ENCODE measurements around the gene ALDH3A2. TPM values are rescaled to one million over a fixed set of nuclear protein-coding genes. Genes with fewer than 3 reads are reported as not detected.

ALDH3A2 gene
- total and polyA plus RNA-seq, 2 experiments from 2014 or later, result 63.6 to 137 TPM

DNA sequence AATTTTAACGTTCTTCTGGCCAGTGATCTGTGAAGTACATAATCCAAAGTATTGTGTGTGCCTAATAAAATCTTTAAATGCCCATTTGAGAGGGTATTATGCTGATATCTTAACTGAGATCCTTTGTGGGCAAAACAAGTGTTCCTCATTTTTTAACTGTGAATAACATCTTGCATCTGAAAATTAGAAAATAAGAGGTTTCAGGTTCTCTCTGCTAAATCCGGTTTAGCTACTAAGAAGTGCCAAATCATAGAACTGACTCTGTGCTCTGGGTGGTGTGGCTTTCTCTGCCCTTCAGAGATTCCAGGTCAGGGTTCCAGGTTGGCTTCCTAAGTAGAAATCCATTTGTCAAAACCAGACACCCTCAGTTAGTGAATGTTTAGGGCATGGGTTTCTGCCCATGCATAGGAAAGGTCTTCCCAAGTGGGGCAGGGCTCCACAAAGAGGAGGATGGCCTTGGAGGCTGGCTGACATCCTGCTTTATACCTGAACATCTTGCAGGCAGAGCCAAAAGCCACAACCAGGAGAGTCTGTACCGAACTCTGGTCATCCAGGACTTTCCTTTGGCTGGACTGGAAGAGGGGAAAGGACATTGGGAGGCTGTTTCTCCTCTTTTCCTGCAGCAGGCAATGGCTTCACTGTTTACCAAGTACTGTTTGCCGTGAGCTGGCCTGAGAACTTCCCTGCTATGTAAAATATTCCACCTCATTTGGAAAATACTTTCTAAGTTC is 8.5 kb downstream of the ALDH3A2 start:
- Histone ChIP-seq H3K4me1 (ENCODE audit: insufficient read depth) (peaks cover 12% of the 10 kb centered on the region), H3K27ac (no peak overlapping the region), H4K20me1 (ENCODE audit: insufficient read depth, poor library complexity, severe bottlenecking) (no peaks in the 10 kb centered on the region), H3K9me3 (ENCODE audit: low read depth) (no peaks in the 10 kb centered on the region), H3K27me3 (no peaks in the 10 kb centered on the region), H3K9me2 (replicated peaks; ENCODE audit: insufficient read depth) (no peaks in the 10 kb centered on the region), H3K79me2 (peaks cover 50% of the 10 kb centered on the region), H3K36me3 (replicated peaks; ENCODE audit: insufficient read depth, low read depth) (no peaks in the 10 kb centered on the region), H2AFZ (no peak overlapping the region), H3K4me2 (no peak overlapping the region), H3K4me3 (no peak overlapping the region)
- TF ChIP-seq EZH2 (IDR thresholded peaks at IDR 0.05; ENCODE audit: borderline replicate concordance) (no peak), EZH2phosphoT487 (IDR thresholded peaks at IDR 0.05; ENCODE audit: low read depth, severe bottlenecking, unreplicated experiment) (no peak), CTCF (IDR thresholded peaks at IDR 0.05; ENCODE audit: poor library complexity) (no peak)
- DNase-seq (ENCODE audit: low spot score), result no peak
- 76% methylated on average over 4 of the region's 4 CpGs for WGBS (ENCODE audit: low lambda C conversion rate, missing lambda C conversion rate)

DNA sequence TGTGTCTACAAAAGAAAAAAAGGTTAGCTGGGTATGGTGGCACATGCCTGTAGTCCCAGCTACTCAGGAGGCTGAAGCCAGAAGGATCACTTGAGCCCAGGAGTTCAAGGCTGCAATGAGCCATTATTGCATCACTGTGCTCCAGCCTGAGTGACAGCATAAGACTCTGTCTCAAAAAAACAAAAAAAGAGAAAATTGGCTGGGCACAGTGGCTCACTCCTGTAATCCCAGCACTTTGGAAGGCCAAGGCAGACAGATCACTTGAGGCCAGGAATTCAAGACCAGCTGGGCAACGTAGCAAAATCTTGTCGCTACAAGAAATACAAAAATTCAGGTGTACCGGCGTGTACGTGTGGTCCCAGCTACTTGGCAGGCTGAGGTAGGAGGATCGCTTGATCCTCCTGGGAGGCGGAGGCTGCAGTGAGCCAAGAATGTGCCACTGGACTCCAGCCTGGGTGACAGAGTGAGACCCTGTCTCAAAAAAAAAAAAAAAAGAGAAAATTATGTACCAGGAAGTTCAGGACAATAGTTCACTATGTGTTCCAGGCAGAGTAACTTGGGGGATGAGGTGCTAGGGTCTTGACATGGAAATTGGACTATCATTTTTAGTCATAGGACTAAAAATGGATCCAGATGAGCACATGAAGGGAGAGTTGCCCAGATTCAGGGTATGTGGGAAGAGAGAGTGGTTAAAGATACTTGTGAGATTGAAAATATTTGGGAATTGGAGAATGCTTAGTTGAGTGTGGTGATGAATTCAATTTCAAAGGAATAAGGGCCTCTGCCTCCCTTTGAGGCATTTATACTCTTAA is 11.0 kb downstream of the ALDH3A2 start:
- Histone ChIP-seq H3K79me2 (peaks cover 28% of the 10 kb centered on the region), H4K20me1 (ENCODE audit: insufficient read depth, poor library complexity, severe bottlenecking) (no peaks in the 10 kb centered on the region), H3K36me3 (replicated peaks; ENCODE audit: insufficient read depth, low read depth) (peaks cover 3% of the 10 kb centered on the region), H3K4me2 (no peak overlapping the region), H3K9me2 (replicated peaks; ENCODE audit: insufficient read depth) (no peaks in the 10 kb centered on the region), H3K27me3 (no peaks in the 10 kb centered on the region), H3K4me1 (ENCODE audit: insufficient read depth) (peaks cover 5% of the 10 kb centered on the region), H3K9me3 (ENCODE audit: low read depth) (no peaks in the 10 kb centered on the region), H3K4me3 (no peak overlapping the region), H2AFZ (no peak overlapping the region), H3K27ac (no peak overlapping the region)
- TF ChIP-seq EZH2 (IDR thresholded peaks at IDR 0.05; ENCODE audit: borderline replicate concordance) (no peak), EZH2phosphoT487 (IDR thresholded peaks at IDR 0.05; ENCODE audit: low read depth, severe bottlenecking, unreplicated experiment) (no peak), CTCF (IDR thresholded peaks at IDR 0.05; ENCODE audit: poor library complexity) (no peak)
- DNase-seq (ENCODE audit: low spot score), result no peak
- 97% methylated on average over 7 of the region's 7 CpGs for WGBS (ENCODE audit: low lambda C conversion rate, missing lambda C conversion rate)

DNA sequence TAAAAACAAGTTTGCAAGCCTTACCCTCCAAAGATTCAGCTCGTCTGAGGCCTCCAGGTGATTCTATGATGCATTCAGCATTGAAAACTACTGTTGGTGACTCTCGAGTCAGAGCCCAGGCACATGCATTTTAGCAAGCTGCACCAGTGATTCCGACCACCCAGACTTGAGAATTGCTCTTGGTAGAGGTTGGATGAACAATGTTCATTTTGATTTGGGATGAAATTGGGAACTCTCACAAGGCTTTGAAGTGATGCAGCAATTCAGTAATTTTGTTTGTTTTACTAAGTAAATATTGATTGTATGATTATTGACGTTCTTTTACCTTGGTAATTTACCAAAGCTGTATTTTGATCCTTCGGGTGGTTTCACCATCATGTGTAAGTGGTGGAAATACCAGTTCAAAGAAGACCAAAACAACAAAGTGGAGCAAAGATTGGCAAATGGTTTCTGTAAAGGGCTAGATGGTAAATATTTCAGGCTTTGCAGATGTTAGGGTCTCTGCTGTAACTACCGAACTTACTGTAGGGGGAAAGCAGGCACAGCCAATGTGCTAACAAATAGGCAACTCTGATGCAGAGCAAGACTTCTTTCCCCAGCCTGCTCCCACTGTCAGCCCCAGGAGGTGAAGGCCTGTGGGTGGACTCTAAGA is 11.8 kb downstream of the ALDH3A2 start:
- WGBS (ENCODE audit: low lambda C conversion rate, missing lambda C conversion rate), result 74% methylated on average over 6 of the region's 6 CpGs

More for the DNA sequence above, 11.8 kb downstream of the ALDH3A2 start:
- Histone ChIP-seq H3K79me2 (peaks cover 20% of the 10 kb centered on the region), H3K4me2 (no peak overlapping the region), H2AFZ (no peak overlapping the region), H3K4me1 (ENCODE audit: insufficient read depth) (peaks cover 5% of the 10 kb centered on the region), H3K27ac (no peak overlapping the region), H3K36me3 (replicated peaks; ENCODE audit: insufficient read depth, low read depth) (peaks cover 3% of the 10 kb centered on the region), H3K4me3 (no peak overlapping the region), H4K20me1 (ENCODE audit: insufficient read depth, poor library complexity, severe bottlenecking) (no peaks in the 10 kb centered on the region), H3K27me3 (no peaks in the 10 kb centered on the region), H3K9me3 (ENCODE audit: low read depth) (no peaks in the 10 kb centered on the region), H3K9me2 (replicated peaks; ENCODE audit: insufficient read depth) (no peaks in the 10 kb centered on the region)
- no peak for TF ChIP-seq EZH2phosphoT487 (IDR thresholded peaks at IDR 0.05; ENCODE audit: low read depth, severe bottlenecking, unreplicated experiment)
- no peak for DNase-seq (ENCODE audit: low spot score)

Measured in hepatocyte (in vitro differentiated cells).